Uterus (tissue), 2 donors: ENCODE measurements around the gene CDH24.

Experiments used
- POLR2A ChIP-seq, 2 donors: fragments of 450-650 bp; IDR thresholded peaks; one replicate each; pipeline ENCODE4 v1.6.1; 2016; ENCODE audit warnings: antibody characterized with exemption in 2 of 2, mild to moderate bottlenecking in 1 of 2, moderate library complexity in 1 of 2
- TF ChIP-seq, protein P1 (sequence below), 4 experiments: fragments of 200-600 bp in 2 of 4; fragments of 450-650 bp in 2 of 4; sonication (generic) in 2 of 4; IDR thresholded peaks; one replicate each; pipeline ENCODE4 v1.5.1; 2016 to 2019; ENCODE audit warnings: antibody characterized with exemption in 4 of 4, mild to moderate bottlenecking in 2 of 4, moderate library complexity in 1 of 4

GRCh38 chr14:23009483-23009938 is 47.8 kb downstream of the CDH24 start:
- TF ChIP-seq, protein P1, sequence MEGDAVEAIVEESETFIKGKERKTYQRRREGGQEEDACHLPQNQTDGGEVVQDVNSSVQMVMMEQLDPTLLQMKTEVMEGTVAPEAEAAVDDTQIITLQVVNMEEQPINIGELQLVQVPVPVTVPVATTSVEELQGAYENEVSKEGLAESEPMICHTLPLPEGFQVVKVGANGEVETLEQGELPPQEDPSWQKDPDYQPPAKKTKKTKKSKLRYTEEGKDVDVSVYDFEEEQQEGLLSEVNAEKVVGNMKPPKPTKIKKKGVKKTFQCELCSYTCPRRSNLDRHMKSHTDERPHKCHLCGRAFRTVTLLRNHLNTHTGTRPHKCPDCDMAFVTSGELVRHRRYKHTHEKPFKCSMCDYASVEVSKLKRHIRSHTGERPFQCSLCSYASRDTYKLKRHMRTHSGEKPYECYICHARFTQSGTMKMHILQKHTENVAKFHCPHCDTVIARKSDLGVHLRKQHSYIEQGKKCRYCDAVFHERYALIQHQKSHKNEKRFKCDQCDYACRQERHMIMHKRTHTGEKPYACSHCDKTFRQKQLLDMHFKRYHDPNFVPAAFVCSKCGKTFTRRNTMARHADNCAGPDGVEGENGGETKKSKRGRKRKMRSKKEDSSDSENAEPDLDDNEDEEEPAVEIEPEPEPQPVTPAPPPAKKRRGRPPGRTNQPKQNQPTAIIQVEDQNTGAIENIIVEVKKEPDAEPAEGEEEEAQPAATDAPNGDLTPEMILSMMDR (IDR thresholded peaks at IDR 0.05): no peak
- TF ChIP-seq POLR2A (IDR thresholded peaks at IDR 0.05): no peak
